A673 (cell line): ENCODE measurements around the gene MRFAP1. TPM values are rescaled to one million over a fixed set of nuclear protein-coding genes. Genes with fewer than 3 reads are reported as not detected.

ENCODE experiments used
- BruUV-seq: library from RNA; stranded (reverse); fragments of 400-500 nt; replicated peaks from 2 replicates; lab custom pipeline; 2021; lab: Mats Ljungman, UMichigan
- CTCF ChIA-PET: fragments of 300-600 bp; sonication (Branson Sonifier 250); formaldehyde crosslinking; loops from one replicate; lab custom pipeline; 2022; ENCODE audit warnings: antibody characterized with exemption; lab: Charles Lee
- POLR2A ChIA-PET: fragments of 300-600 bp; sonication (Branson Sonifier 250); formaldehyde crosslinking; loops from one replicate; lab custom pipeline; 2022; ENCODE audit warnings: antibody characterized with exemption; ENCODE audit not compliant: low non-redundant PET; lab: Charles Lee
- DNase-seq: peaks from one replicate; pipeline ENCODE4 v3.0.0-alpha.2; 2015; ENCODE audit warnings: low spot score
- H3K27ac ChIP-seq: fragments of 200-600 bp; sonication (generic); 2 replicates; pipeline ENCODE4 v1.5.1; 2016; ENCODE audit warnings: mixed run types, low read depth, mild to moderate bottlenecking, mixed read lengths, antibody characterized with exemption, low read length; ENCODE audit not compliant: poor library complexity, severe bottlenecking
- H3K27me3 ChIP-seq: fragments of 200-600 bp; sonication (generic); replicated peaks from 2 replicates; pipeline ENCODE4 v1.6.1; 2017; ENCODE audit warnings: mixed run types, low read depth, mild to moderate bottlenecking, mixed read lengths, antibody characterized with exemption, low read length; ENCODE audit not compliant: insufficient read depth, poor library complexity
- H3K36me3 ChIP-seq: fragments of 200-600 bp; sonication (generic); 2 replicates; pipeline ENCODE4 v1.6.1; 2016; ENCODE audit warnings: mixed run types, mild to moderate bottlenecking, mixed read lengths, antibody characterized with exemption, low read length; ENCODE audit not compliant: insufficient read depth, poor library complexity, severe bottlenecking
- H3K4me1 ChIP-seq: fragments of 200-600 bp; sonication (generic); 2 replicates; pipeline ENCODE4 v1.6.1; 2017; ENCODE audit warnings: mixed run types, mild to moderate bottlenecking, mixed read lengths, antibody characterized with exemption, low read length; ENCODE audit not compliant: insufficient read depth, poor library complexity, severe bottlenecking
- H3K4me3 ChIP-seq: fragments of 200-600 bp; sonication (generic); 2 replicates; pipeline ENCODE4 v1.5.1; 2016; ENCODE audit warnings: low read depth, mixed run types, mild to moderate bottlenecking, mixed read lengths, low read length; ENCODE audit not compliant: poor library complexity, severe bottlenecking
- H3K9me3 ChIP-seq: fragments of 200-600 bp; sonication (generic); 2 replicates; pipeline ENCODE4 v1.6.1; 2016; ENCODE audit warnings: mixed run types, low read depth, mild to moderate bottlenecking, mixed read lengths, antibody characterized with exemption, low read length; ENCODE audit not compliant: poor library complexity, severe bottlenecking
- CTCF ChIP-seq: fragments of 300-800, 200-600 bp; sonication (generic); conservative IDR thresholded peaks from 2 replicates; pipeline ENCODE4 v1.5.1; 2017; ENCODE audit warnings: low read depth, mild to moderate bottlenecking, antibody characterized with exemption, low read length, moderate library complexity, mixed read lengths
- EZH2 ChIP-seq: fragments of 200-600 bp; sonication (generic); IDR thresholded peaks from 2 replicates; pipeline ENCODE4 v1.6.1; 2017; ENCODE audit warnings: borderline replicate concordance, low read depth, mild to moderate bottlenecking, mixed read lengths, antibody characterized with exemption, low read length; ENCODE audit not compliant: poor library complexity, severe bottlenecking
- intact Hi-C: fragments of 100-400 bp; cut with micrococcal nuclease; formaldehyde crosslinking; loops from one replicate; pipeline ENCODE4 v1.10.0; 2022; ENCODE audit not compliant: unreplicated experiment
- total RNA-seq: library from RNA; stranded (reverse); gene quantifications from 2 replicates; pipeline ENCODE4 v1.2.3, GENCODE V29; 2021

MRFAP1 gene
- total RNA-seq, 1 experiment from 2014 or later: 402 TPM

DNA sequence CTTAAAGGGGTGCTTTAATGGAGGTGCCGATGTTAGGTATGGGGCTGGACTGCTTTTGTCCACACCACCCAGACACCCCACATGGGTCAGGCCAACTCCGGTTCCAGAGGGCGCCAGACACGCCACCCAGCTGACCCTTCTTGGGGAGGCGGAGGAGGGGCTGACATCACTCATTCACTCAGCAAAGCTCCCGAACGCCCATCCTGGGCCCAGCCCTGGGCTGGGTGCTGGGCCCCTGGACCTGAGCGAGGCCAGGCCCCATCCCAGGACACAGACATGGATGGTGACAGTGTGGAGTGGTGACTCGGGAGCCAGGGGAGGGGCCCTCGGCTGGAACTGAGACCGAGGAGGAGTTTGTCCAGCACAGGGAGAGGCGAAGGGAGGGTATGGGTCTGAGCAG is 37.4 kb upstream of the MRFAP1 start:
- intact Hi-C loops: no loop called here
- DNase-seq: no peak
- Histone ChIP-seq H3K9me3 (peaks cover 5% of the 10 kb centered on the region), H3K4me3 (no peak overlapping the region), H3K4me1 (no peaks in the 10 kb centered on the region), H3K27ac (no peak overlapping the region), H3K27me3 (no peaks in the 10 kb centered on the region), H3K36me3 (no peaks in the 10 kb centered on the region)
- CTCF ChIA-PET: no interaction called here
- no TSS peak for BruUV-seq
- POLR2A ChIA-PET: interaction anchor here (0.6 kb wide), 1 partner anchor 105 kb away, joined by 4 read pairs; no protein-coding TSS in a partner anchor
- TF ChIP-seq CTCF: no peak
- TF ChIP-seq EZH2: no peak

DNA sequence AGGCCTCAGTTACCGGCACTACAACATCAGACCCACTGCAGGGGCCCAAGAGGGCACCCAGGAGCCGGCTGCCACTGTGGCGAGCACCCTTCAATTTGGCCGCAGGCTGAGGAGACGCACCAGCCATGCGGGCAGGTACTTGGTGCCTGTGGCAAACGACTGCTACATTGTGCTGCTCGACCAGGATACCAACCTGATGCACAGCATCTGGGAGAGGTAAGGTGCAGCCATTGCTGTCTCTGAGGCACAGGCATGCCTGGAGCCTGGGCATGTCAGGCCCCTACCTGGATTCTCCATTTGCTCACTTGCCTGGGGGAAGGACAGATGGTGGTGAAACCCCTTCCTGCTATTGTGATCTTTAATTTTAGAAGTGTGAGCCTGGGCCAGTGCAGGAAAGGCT is 35.4 kb upstream of the MRFAP1 start:
- no peak for TF ChIP-seq CTCF
- no peak for TF ChIP-seq EZH2
- H3K36me3 ChIP-seq: no peaks in the 10 kb centered on the region
- H3K27ac ChIP-seq: no peak overlapping the region
- no peaks in the 10 kb centered on the region for H3K27me3 ChIP-seq
- ChIA-PET CTCF (no interaction called here), POLR2A (no interaction called here)
- DNase-seq: no peak
- intact Hi-C loops: no loop called here
- H3K4me1 ChIP-seq: no peaks in the 10 kb centered on the region
- no peak overlapping the region for H3K4me3 ChIP-seq
- peaks cover 5% of the 10 kb centered on the region for H3K9me3 ChIP-seq
- no TSS peak for BruUV-seq

GRCh38 chr4:6605605-6606004 is 34.9 kb upstream of the MRFAP1 start:
- intact Hi-C loops: no loop called here
- no peak for TF ChIP-seq EZH2
- TF ChIP-seq CTCF: no peak
- ChIA-PET POLR2A (no interaction called here), CTCF (no interaction called here)
- no TSS peak for BruUV-seq
- no peaks in the 10 kb centered on the region for H3K4me1 ChIP-seq
- no peak for DNase-seq
- peaks cover 5% of the 10 kb centered on the region for H3K9me3 ChIP-seq
- H3K36me3 ChIP-seq: no peaks in the 10 kb centered on the region
- H3K4me3 ChIP-seq: no peak overlapping the region
- no peak overlapping the region for H3K27ac ChIP-seq
- no peaks in the 10 kb centered on the region for H3K27me3 ChIP-seq
